Measurements from ENCODE around the gene PTPRN.

The PTPRN gene

DNA sequence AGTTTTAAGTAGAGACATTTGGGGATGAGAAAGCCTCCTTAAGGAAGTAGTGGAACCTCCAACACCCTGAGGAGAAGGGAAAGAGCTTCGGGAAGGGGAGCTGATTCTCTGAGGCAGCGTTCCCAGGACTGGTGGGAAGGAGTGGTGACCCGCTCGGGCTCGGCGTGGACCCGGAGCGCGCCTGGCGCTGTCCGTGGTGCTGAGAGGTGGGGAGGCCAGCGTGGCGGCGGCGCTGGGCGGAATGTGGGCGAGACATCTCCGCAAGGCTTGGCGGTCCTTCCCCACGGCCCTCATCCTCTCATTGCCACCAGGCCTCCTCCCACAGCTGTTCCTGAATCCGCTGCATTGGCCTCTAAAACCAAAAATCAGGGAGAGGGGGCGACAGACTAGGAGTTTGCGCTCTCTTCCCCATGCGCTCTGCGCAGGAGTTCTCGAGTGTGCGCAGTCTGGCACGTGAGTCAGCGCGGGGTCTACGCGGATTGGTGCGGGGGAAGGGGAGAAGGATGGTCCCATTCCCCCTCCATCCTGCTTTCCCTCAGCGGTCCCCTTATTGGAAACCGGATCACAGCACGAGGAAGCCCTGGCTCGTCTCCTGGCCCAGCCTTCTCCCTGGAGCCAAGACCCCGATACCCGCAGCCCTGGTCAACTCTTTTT, 22.5 kb upstream of the PTPRN start:
- H3K4me2 ChIP-seq, result no peak overlapping the region
- no peak overlapping the region for H3K27ac ChIP-seq
- H3K36me3 ChIP-seq (ENCODE audit: insufficient read depth), result no peaks in the 10 kb centered on the region
- TF ChIP-seq, protein P1, sequence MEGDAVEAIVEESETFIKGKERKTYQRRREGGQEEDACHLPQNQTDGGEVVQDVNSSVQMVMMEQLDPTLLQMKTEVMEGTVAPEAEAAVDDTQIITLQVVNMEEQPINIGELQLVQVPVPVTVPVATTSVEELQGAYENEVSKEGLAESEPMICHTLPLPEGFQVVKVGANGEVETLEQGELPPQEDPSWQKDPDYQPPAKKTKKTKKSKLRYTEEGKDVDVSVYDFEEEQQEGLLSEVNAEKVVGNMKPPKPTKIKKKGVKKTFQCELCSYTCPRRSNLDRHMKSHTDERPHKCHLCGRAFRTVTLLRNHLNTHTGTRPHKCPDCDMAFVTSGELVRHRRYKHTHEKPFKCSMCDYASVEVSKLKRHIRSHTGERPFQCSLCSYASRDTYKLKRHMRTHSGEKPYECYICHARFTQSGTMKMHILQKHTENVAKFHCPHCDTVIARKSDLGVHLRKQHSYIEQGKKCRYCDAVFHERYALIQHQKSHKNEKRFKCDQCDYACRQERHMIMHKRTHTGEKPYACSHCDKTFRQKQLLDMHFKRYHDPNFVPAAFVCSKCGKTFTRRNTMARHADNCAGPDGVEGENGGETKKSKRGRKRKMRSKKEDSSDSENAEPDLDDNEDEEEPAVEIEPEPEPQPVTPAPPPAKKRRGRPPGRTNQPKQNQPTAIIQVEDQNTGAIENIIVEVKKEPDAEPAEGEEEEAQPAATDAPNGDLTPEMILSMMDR (conservative IDR thresholded peaks at IDR 0.05; ENCODE audit: low read depth, low read length), result no peak
- H3K4me1 ChIP-seq (ENCODE audit: low read depth, poor library complexity, severe bottlenecking), result no peaks in the 10 kb centered on the region
- H3K4me3 ChIP-seq (IDR thresholded peaks at IDR 0.05; ENCODE audit: insufficient read depth, low read depth, low read length), result no peak overlapping the region
- no peak overlapping the region for H3K9ac ChIP-seq
- no peaks in the 10 kb centered on the region for H3K27me3 ChIP-seq (ENCODE audit: insufficient read depth, low read depth)
- no peak overlapping the region for H2AFZ ChIP-seq (ENCODE audit: low read depth)
- no peaks in the 10 kb centered on the region for H3K79me2 ChIP-seq (ENCODE audit: insufficient read depth, low read depth)
- no peaks in the 10 kb centered on the region for H4K20me1 ChIP-seq (ENCODE audit: insufficient read depth)

DNA sequence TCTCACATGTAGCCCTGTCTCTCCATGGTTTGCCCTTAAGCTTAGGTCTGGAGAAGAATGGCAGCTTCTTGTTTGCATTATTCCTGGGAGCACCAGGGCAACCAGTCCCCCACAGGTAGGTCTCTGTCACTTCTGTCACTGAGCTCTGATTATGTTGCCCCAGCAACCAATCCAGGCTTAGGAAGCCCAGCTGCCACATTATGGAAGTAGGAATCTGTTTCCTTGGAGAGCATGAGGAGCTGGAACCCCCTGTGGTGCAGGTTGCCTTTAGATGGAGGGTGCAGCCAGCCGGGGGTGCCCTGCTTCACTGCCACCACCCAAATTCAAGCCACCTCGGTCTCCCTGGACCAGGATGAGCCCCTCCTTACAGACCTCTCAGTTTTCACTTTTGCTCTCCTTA, 18.5 kb upstream of the PTPRN start:
- H3K4me3 ChIP-seq (IDR thresholded peaks at IDR 0.05; ENCODE audit: insufficient read depth, low read depth, low read length), result no peak overlapping the region
- H3K4me2 ChIP-seq, result no peak overlapping the region
- no peaks in the 10 kb centered on the region for H4K20me1 ChIP-seq (ENCODE audit: insufficient read depth)
- no peak overlapping the region for H3K27ac ChIP-seq
- TF ChIP-seq, protein P1 (conservative IDR thresholded peaks at IDR 0.05; ENCODE audit: low read depth, low read length), result no peak
- H3K27me3 ChIP-seq (ENCODE audit: insufficient read depth, low read depth), result no peaks in the 10 kb centered on the region
- H3K4me1 ChIP-seq (ENCODE audit: low read depth, poor library complexity, severe bottlenecking), result no peaks in the 10 kb centered on the region
- H2AFZ ChIP-seq (ENCODE audit: low read depth), result no peak overlapping the region
- no peaks in the 10 kb centered on the region for H3K79me2 ChIP-seq (ENCODE audit: insufficient read depth, low read depth)
- no peak overlapping the region for H3K9ac ChIP-seq
- H3K36me3 ChIP-seq (ENCODE audit: insufficient read depth), result no peaks in the 10 kb centered on the region

DNA sequence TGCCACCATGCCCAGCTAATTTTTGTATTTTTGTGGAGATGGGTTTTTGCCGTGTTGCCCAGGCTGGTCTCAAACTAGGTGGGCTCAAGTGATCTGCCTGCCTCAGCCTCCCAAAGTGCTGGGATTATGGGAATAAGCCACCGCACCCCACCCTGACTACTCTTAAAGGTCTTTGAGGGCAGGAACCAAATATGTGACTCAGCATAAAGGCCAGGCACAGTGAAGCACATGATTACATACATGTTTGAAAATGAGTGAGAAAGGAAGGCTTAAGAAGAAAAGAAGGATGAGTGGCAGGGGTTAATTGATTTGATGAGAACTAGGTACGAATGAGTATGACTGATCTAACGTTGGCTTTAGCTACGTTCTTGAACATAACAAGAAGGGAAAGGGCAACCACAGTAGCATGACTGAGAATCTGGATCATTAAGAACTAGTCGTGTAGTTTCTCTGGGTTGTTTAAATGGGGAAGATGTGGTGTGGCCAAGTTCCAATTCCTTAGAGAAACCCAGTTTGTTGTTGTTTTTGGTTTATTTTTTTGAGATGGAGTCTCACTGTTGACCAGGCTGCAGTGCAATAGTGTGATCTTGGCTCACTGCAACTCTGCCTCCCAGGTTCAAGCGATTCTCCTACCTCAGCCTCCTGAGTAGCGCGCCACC, 16.6 kb upstream of the PTPRN start:
- H3K27me3 ChIP-seq (ENCODE audit: insufficient read depth, low read depth), result no peaks in the 10 kb centered on the region
- TF ChIP-seq, protein P1 (conservative IDR thresholded peaks at IDR 0.05; ENCODE audit: low read depth, low read length), result no peak

DNA sequence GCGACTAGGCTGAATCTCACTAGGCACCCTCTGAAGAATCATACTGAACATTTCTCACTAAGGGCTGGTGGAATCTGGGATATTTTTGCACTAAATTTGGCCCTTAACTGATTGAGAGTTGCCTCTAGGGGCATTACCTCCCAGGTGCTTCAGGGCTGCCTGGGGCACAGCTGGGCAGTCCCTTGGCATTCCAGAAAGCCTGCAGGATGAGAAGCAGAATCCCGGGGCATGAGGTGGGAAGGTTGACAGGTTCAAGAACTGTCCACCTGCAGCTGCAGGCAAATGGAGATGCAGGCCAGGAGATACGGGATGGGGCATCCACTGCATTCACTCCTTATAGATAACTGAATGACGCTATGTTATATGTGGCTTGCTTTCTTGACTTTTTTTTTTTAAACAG, 15.9 kb upstream of the PTPRN start:
- H3K79me2 ChIP-seq (ENCODE audit: insufficient read depth, low read depth), result no peaks in the 10 kb centered on the region
- H3K4me3 ChIP-seq (IDR thresholded peaks at IDR 0.05; ENCODE audit: insufficient read depth, low read depth, low read length), result no peak overlapping the region
- TF ChIP-seq, protein P1 (conservative IDR thresholded peaks at IDR 0.05; ENCODE audit: low read depth, low read length), result no peak
- H3K27ac ChIP-seq, result no peak overlapping the region
- peaks cover 9% of the 10 kb centered on the region for H3K4me1 ChIP-seq (ENCODE audit: low read depth, poor library complexity, severe bottlenecking)
- H3K27me3 ChIP-seq (ENCODE audit: insufficient read depth, low read depth), result no peaks in the 10 kb centered on the region
- H3K36me3 ChIP-seq (ENCODE audit: insufficient read depth), result no peaks in the 10 kb centered on the region
- H3K4me2 ChIP-seq, result no peak overlapping the region
- H4K20me1 ChIP-seq (ENCODE audit: insufficient read depth), result no peaks in the 10 kb centered on the region
- no peak overlapping the region for H3K9ac ChIP-seq
- no peak overlapping the region for H2AFZ ChIP-seq (ENCODE audit: low read depth)

More for the DNA sequence above, 16.6 kb upstream of the PTPRN start:
- H2AFZ ChIP-seq (ENCODE audit: low read depth), result no peak overlapping the region
- no peaks in the 10 kb centered on the region for H4K20me1 ChIP-seq (ENCODE audit: insufficient read depth)
- H3K36me3 ChIP-seq (ENCODE audit: insufficient read depth), result no peaks in the 10 kb centered on the region
- H3K27ac ChIP-seq, result no peak overlapping the region
- no peak overlapping the region for H3K9ac ChIP-seq
- H3K4me1 ChIP-seq (ENCODE audit: low read depth, poor library complexity, severe bottlenecking), result peaks cover 3% of the 10 kb centered on the region
- H3K4me3 ChIP-seq (IDR thresholded peaks at IDR 0.05; ENCODE audit: insufficient read depth, low read depth, low read length), result no peak overlapping the region
- no peaks in the 10 kb centered on the region for H3K79me2 ChIP-seq (ENCODE audit: insufficient read depth, low read depth)
- H3K4me2 ChIP-seq, result no peak overlapping the region

Data from KMS-11 (cell line).